GM12878 (cell line): Measurements from ENCODE around the gene SCGB3A1.

ENCODE experiments used
- EZH2 ChIP-seq: IDR thresholded peaks from 2 replicates; pipeline ENCODE4 v1.6.1; 2012; ENCODE audit warnings: low read depth, mild to moderate bottlenecking, control low read depth, inconsistent platforms, low read length, borderline replicate concordance; ENCODE audit not compliant: control insufficient read depth
- HDAC2 ChIP-seq: fragments of 200-600 bp; sonication (generic); IDR thresholded peaks from 2 replicates; pipeline ENCODE4 v1.6.1; 2017
- HSF1 ChIP-seq: fragments of 150-350 bp; IDR thresholded peaks from 2 replicates; pipeline ENCODE4 v1.6.1; 2014; ENCODE audit warnings: mild to moderate bottlenecking, low read depth, low read length
- ZNF384 ChIP-seq: IDR thresholded peaks from 2 replicates; pipeline ENCODE4 v1.6.1; 2012; ENCODE audit warnings: low read depth, mild to moderate bottlenecking, low read length, improper control_type of control experiment, borderline replicate concordance

GRCh38 chr5:180618487-180618828, 27.2 kb upstream of the SCGB3A1 start:
- TF ChIP-seq HDAC2 (no peak), EZH2 (no peak), ZNF384 (no peak), HSF1 (no peak)
